Activated CD8-positive, alpha-beta T cell treated with anti-CD3 and anti-CD28 coated beads for 36 hours (primary cell): ENCODE results near the gene SLCO2A1. TPM values are rescaled to one million over a fixed set of nuclear protein-coding genes. Genes with fewer than 3 reads are reported as not detected.

ENCODE experiments used
- ATAC-seq: fragments of 200-7000 bp; cut with Tn5 transposase; one replicate; pipeline ENCODE4 v1.10.0; 2021; ENCODE audit warnings: mild to moderate bottlenecking, moderate library complexity
- CTCF ChIA-PET: fragments of 350-600 bp; sonication (Branson Sonifier 250); formaldehyde crosslinking; loops from one replicate; lab custom pipeline; 2021; ENCODE audit warnings: antibody characterized with exemption; lab: Charles Lee
- POLR2A ChIA-PET: fragments of 350-600 bp; sonication (Branson Sonifier 250); formaldehyde crosslinking; loops from one replicate; lab custom pipeline; 2021; ENCODE audit warnings: antibody characterized with exemption; lab: Charles Lee
- DNase-seq: peaks from one replicate; pipeline ENCODE4 v3.0.0-alpha.2; 2020
- H3K27ac Mint-ChIP-seq: one replicate; pipeline ENCODE4 v1.8.0; 2021; ENCODE audit warnings: mild to moderate bottlenecking, mixed read lengths
- H3K27me3 Mint-ChIP-seq: one replicate; pipeline ENCODE4 v1.8.0; 2021; ENCODE audit warnings: mixed read lengths
- H3K36me3 Mint-ChIP-seq: one replicate; pipeline ENCODE4 v1.8.0; 2021; ENCODE audit warnings: low read depth, mixed read lengths
- H3K4me1 Mint-ChIP-seq: one replicate; pipeline ENCODE4 v1.8.0; 2021; ENCODE audit warnings: low read depth, mixed read lengths
- H3K4me3 Mint-ChIP-seq: one replicate; pipeline ENCODE4 v1.8.0; 2021; ENCODE audit warnings: mild to moderate bottlenecking, moderate library complexity, mixed read lengths
- H3K9me3 Mint-ChIP-seq: one replicate; pipeline ENCODE4 v1.8.0; 2021; ENCODE audit warnings: mixed read lengths
- intact Hi-C: fragments of 100-400 bp; cut with micrococcal nuclease; formaldehyde crosslinking; loops from one replicate; pipeline ENCODE4 v1.10.0; 2022
- total RNA-seq, 2 experiments: library from RNA; stranded (reverse); gene quantifications; one replicate each; pipeline ENCODE4 v1.2.3, GENCODE V29; 2021
- TF ChIP-seq, protein P1 (sequence below): fragments of 200-600 bp; IDR thresholded peaks from one replicate; pipeline ENCODE4 v1.8.0; 2022; ENCODE audit warnings: antibody characterized with exemption, mild to moderate bottlenecking

SLCO2A1 gene
- total RNA-seq, 2 experiments from 2014 or later: not detected

DNA sequence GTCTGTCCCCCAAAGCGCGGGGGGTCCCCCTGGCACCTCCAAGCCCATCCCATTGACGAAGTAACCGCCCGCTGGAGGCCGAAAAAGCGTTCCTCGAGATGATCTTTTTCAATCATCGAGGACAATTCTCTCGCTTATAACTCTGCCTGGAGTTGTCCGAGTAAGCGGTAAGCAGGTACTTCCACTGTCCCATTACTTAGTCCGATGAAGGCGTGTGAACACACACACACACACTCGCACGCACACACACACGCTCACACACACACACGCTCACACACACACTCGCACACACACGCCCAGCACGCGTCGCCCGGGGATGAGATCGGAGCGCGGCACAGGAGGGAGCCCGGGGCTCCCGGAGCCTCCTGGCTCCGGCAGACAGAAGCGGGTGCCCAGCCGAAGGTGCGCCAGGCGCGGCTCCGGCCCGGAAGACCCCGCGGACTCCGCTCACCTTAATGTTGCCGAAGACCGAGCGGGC, 430 bp downstream of the SLCO2A1 start:
- Mint-ChIP-seq H3K9me3 (no peaks in the 10 kb centered on the region), H3K4me1 (peaks cover 2% of the 10 kb centered on the region), H3K36me3 (no peaks in the 10 kb centered on the region), H3K27me3 (peaks cover 36% of the 10 kb centered on the region), H3K27ac (no peak overlapping the region), H3K4me3 (peak overlapping the region; percentile 66)
- intact Hi-C loops: no loop called here
- POLR2A ChIA-PET: no interaction called here
- TF ChIP-seq, protein P1, sequence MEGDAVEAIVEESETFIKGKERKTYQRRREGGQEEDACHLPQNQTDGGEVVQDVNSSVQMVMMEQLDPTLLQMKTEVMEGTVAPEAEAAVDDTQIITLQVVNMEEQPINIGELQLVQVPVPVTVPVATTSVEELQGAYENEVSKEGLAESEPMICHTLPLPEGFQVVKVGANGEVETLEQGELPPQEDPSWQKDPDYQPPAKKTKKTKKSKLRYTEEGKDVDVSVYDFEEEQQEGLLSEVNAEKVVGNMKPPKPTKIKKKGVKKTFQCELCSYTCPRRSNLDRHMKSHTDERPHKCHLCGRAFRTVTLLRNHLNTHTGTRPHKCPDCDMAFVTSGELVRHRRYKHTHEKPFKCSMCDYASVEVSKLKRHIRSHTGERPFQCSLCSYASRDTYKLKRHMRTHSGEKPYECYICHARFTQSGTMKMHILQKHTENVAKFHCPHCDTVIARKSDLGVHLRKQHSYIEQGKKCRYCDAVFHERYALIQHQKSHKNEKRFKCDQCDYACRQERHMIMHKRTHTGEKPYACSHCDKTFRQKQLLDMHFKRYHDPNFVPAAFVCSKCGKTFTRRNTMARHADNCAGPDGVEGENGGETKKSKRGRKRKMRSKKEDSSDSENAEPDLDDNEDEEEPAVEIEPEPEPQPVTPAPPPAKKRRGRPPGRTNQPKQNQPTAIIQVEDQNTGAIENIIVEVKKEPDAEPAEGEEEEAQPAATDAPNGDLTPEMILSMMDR: no peak
- peak; percentile 10 for DNase-seq
- CTCF ChIA-PET: no interaction called here
- peak; percentile 61 for ATAC-seq

DNA sequence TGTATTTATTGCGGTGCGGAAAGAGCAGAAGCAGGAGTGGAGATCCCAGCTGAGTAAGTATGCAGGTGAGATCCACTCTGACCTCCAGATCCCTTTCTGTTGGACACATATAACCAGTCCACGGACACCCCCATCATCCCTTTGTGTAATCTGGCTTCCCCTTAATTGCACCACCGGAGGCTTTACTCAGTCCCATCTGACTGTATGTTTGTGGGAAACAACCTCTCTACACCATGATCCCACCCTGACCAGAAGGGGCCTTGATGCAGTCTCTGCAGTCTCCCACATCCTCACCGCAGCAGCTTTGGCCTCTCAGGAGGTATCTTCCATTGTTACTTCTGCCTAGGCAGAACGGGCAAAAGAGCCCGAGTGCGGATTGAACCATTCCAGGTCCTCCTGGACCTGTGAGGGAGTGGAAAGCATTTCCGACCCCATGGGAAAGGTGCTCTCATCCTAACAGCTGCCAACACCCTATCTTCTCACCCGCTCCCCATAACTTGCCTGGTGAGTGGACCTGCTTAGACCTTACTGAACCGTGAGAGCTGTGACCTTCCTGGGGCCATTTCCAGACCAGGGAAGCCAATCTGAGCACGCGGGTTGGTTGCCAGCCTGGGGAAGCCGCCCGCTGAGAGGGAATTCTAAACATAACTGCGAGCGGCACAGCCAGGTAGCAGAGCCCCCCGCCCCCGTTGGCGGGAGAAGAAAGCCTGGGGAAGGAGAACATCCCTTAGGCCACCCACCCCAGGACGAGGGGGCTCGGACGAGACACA, 1.1 kb downstream of the SLCO2A1 start:
- ChIA-PET CTCF (no interaction called here), POLR2A (no interaction called here)
- Mint-ChIP-seq H3K4me3 (no peak overlapping the region), H3K4me1 (peaks cover 2% of the 10 kb centered on the region), H3K27ac (no peak overlapping the region), H3K36me3 (no peaks in the 10 kb centered on the region), H3K27me3 (peaks cover 36% of the 10 kb centered on the region), H3K9me3 (no peaks in the 10 kb centered on the region)
- ATAC-seq (no peak), DNase-seq (no peak)
- TF ChIP-seq, protein P1: no peak
- intact Hi-C loops: no loop called here

DNA sequence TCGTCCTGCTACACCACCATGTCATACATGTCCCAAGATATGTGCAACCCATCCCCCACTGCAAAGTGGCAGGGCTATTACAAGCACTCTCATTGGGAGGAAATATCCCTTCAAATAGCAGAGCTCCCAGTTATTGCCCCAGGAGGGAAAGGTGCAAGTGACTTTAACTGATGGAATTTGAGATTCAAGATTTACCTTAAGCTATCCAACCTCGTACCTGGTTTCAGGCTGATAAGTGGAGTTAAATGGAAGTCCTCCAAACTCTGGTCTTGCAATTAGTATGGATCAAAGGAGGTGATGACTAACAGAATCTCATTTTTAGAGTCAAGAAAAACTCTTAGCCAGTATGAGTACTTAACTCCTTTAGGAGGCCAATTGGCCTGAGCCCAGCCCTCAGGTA, 2.1 kb downstream of the SLCO2A1 start:
- Mint-ChIP-seq H3K27me3 (peaks cover 32% of the 10 kb centered on the region), H3K4me3 (no peak overlapping the region), H3K27ac (no peak overlapping the region), H3K4me1 (peaks cover 2% of the 10 kb centered on the region), H3K9me3 (no peaks in the 10 kb centered on the region), H3K36me3 (no peaks in the 10 kb centered on the region)
- CTCF ChIA-PET: no interaction called here
- TF ChIP-seq, protein P1: no peak
- POLR2A ChIA-PET: no interaction called here
- DNase-seq: no peak
- intact Hi-C loops: no loop called here
- no peak for ATAC-seq

DNA sequence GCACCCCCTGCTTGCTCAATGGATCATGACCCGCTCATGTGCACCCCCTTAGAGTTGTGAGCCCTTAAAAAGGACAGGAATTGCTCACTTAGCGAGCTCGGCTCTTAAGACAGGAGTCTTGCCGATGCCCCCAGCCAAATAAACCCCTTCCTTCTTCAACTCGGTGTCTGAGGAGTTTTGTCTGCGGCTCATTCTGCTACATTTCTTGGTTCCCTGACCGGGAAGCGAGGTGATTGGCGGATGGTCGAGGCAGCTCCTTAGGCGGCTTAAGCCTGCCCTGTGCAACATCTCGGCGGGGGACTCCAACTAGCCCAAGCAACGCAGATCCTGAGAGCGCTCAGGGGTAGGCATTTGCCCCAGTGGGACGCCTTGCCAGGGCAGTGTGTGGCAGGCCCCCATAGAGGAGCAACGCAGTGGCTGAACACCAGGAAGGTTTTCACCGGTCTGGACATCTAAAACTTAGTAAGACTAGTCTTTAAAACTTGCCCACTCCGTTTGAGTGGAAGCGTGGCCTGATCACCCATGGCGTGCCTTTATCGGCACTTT, 9.5 kb downstream of the SLCO2A1 start:
- DNase-seq: no peak
- H3K27ac Mint-ChIP-seq: no peak overlapping the region
- H3K27me3 Mint-ChIP-seq: peaks cover 2% of the 10 kb centered on the region
- no peak overlapping the region for H3K4me3 Mint-ChIP-seq
- no peaks in the 10 kb centered on the region for H3K36me3 Mint-ChIP-seq
- ChIA-PET CTCF (no interaction called here), POLR2A (no interaction called here)
- TF ChIP-seq, protein P1: no peak
- H3K4me1 Mint-ChIP-seq: no peaks in the 10 kb centered on the region
- intact Hi-C loops: no loop called here
- no peak for ATAC-seq
- no peaks in the 10 kb centered on the region for H3K9me3 Mint-ChIP-seq

DNA sequence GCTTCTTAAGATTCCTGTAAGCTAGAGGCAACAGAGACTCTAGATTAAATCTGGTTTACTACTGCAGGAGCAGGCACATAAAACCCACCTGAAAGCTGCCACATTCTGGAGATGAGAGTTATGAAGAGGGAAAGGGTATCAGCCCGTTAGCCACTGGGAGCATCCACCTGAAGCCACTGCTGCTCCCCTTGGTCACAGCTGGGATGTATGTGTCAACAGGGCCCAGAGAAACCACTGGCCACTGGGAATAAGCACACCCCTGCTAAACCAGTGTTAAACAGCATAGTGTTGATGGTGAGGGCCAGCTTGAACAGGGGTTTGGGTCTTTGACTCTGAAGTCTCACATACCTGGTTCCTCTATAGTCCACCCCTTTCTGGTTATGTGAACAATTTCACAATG, 10.9 kb downstream of the SLCO2A1 start:
- Mint-ChIP-seq H3K9me3 (no peaks in the 10 kb centered on the region), H3K27ac (no peak overlapping the region)
- CTCF ChIA-PET: interaction anchor here (0.8 kb wide), 1 partner anchor 13 kb away, joined by 3 read pairs; no protein-coding TSS in a partner anchor

More for the DNA sequence above, 10.9 kb downstream of the SLCO2A1 start:
- ATAC-seq: no peak
- Mint-ChIP-seq H3K4me3 (no peak overlapping the region), H3K27me3 (peaks cover 2% of the 10 kb centered on the region), H3K36me3 (no peaks in the 10 kb centered on the region), H3K4me1 (no peaks in the 10 kb centered on the region)
- no peak for DNase-seq
- POLR2A ChIA-PET: no interaction called here
- TF ChIP-seq, protein P1: no peak
- intact Hi-C loops: no loop called here
